Activated T-cell treated with anti-CD3 and anti-CD28 coated beads, Interleukin-2, amount 50 U/mL, for 1 hour (primary cell): ENCODE measurements around the gene TSPOAP1.

Experiments used
- DNase-seq: peaks from one replicate; pipeline ENCODE4 v3.0.0-alpha.2; 2020

Gene TSPOAP1

DNA sequence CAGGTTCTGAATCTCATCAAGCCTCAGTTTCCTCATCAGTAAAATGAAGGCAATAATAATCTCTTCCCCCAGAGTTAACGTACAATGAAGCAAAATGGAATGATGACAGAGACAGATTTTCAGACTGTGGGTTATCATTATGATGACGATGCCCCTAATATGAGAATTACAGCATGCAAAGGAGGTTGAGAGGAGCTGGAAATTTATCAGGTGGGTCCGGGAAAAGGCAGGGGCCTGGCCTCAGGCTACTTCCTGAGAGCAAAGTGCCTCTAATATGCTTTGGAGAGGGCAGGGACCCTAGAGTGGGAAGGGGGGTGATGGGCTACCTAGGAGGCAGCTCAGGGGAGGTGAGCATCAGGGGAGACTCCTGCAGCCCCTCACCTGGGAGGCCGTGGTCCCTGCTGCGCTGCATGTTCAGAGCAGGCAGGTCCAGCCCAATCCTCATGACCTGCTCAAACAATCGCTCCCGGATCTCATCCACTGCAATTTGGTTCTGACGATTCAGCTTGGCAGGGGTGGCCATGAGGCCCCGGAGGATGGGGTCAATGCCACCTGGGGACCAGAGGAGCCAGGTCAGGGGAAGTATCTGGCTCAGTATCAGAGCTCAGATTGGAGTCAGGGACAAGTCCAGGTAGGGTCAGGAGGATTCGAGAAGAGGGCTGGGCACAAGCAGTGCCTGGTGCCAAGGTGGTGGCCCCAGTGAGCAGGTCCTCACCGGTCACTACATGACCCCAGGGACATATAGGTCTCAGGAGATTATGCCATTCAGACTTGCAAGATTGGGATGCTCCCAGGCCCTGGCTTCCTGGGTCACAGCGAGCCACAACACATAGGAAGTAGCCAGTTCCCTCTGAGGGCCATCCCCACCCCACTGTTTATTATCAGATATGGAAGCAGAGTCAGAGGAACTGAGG lies 56.0 kb downstream of the TSPOAP1 start:
- DNase-seq, result no peak

DNA sequence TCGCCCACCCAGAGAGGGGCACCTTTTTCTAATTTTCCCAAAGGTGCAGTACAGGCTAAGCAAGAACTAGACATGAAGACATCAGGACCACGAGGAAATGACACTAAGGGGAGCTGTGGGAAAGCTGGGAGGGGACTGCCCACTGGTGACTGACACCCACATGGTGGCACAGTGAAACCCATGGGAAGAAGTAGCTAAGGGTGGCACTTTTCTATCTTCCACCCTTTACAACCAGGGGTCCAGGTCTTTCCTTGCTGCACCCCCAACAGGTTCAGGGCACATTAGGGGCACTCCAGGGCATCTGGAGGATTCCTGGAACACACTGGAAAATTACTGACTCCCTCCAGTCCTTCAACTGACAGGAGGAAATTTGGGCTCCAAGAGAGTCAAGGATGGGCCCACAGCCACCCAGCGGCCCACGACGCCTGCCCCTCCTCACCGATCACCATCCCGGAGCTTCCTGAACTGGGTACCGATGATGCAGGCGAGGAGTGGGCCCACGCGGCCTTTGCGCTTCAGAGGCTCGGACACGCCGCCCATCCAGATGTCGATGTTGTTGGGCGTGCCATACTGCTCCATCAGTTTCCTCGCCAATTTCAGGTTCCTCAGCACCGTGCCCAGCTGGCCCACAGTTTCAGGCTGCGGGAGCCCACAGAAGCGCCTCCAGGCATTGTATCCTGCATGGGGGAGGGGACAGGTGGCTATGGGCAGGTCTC lies 57.2 kb downstream of the TSPOAP1 start:
- no peak for DNase-seq

DNA sequence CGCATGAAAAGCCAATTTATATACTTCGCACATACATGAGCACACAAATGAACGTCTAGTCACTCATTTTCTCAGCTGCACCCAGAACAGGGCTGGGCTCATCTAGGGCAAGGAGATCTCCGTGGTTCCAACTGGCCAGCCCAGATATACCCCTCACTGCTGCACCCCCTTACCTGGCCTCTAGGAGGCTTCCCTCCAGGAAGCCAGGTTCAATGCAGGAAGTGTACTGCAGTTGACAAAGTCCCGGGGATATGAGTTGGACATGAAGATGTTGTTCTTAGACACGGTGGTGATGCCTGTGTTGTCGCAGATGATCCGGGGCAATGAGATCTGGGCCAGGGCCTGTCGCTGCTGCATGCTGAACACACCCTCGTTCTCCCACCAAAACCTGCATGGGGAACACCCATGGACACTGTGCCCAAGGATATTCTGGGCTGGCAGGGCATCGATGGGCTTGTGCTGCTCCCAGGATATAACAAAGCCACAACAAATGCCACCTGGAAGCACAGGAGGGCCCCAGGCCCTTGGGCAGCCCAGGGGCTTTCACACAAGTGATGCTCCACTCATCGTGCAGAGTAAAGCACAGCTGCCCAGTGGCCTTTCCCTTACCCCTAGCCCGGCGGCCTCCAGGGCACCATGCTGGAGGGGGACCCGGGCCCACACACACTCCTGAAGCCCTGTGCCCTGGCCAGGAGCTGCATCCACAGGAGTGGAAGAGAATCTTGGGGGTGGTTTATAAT lies 57.9 kb downstream of the TSPOAP1 start:
- no peak for DNase-seq

GRCh38 chr17:58269557-58270291 lies 58.9 kb downstream of the TSPOAP1 start:
- no peak for DNase-seq

DNA sequence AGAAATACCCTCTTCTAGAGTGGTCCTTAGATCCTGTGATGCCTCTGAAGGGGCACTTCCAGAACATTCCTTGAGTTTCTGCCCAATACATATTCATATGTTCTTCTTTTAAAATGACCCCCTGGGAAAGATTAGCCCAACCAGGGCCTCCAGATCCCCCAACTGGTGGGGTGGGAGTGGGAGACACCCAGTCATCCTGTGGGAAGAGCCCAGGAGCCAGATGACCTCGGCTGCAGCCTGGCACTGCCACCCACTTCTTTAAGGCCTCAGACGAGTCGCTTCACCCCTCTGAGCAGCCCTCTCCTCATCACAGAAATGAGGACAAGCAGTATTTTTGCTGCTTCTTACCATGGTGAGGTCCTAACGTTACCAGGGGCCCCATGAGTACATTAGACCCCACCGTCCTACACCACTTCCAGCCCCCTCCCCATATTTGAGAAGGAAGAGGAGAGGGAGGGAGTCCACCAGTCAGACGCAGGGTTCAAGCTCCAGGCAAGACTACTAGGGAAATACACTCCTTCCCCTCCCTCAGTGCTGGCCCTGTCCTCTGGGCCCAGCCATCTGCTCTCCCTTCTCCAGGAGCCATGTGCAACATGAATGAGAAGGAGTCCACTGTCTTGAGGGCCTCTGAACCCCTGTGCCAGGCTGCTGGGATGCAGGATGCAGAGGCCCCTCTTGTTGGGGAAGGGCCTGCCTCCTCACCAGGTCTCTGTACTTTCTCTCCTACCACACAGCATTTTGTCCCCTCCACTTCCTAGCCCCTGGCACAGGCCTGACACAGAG lies 59.6 kb downstream of the TSPOAP1 start:
- no peak for DNase-seq

DNA sequence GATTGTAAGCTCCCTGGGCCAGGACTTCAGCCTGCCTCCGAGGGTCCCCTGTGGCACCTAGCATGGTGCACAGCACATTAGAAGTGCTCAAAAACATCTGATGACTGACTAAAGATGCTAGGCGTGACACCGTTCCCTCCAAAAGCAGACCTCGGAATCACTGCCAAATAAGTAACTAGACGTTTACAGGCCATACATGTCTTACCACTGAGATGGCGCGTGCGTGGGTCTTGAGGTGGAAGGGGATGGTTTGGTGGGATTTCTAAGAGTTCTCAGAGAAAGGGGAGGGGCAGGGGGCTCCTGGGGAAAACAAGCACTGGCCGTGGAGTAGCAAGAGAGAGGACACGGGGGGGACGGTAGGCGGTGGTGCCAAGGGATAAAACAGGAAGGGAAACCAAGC lies 60.3 kb downstream of the TSPOAP1 start:
- DNase-seq, result no peak

- DNase-seq, result no peak
Measured at GRCh38 chr17:58267347-58268324, 61.0 kb downstream of the TSPOAP1 start.

GRCh38 chr17:58265902-58266875 lies 62.4 kb downstream of the TSPOAP1 start:
- DNase-seq, result no peak

GRCh38 chr17:58265271-58265670 lies 63.3 kb downstream of the TSPOAP1 start:
- DNase-seq, result no peak

DNA sequence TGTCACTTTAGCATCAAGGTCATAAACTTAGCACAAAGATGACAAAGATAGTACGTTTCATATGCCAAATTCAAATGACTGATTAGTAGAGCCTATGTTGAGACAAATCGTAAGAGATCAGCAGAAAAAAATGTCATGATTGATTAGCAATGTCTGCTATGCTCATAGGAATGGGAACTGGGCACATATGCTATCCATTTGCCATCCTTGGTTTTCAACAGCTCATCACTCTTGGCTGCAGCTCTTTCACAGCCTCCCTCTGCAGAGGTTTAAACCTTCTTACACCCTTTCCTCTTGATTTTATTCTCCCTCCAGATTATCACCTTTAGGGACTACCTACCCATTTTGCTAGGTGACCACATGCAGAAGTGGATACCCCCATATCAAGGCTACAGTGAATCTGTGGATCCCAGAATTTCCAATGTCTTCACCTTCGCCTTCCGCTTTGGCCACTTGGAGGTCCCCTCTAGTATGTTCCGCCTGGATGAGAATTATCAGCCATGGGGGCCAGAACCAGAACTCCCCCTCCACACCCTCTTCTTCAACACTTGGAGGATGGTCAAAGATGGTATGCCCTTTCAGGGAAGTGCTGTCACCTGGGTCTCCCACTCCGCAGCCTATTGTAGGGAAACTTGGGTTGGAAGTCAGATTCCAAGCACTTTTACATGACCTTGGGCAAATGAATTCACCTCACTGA lies 64.0 kb downstream of the TSPOAP1 start:
- DNase-seq, result no peak

- no peak for DNase-seq
Measured at GRCh38 chr17:58263773-58264172, 64.8 kb downstream of the TSPOAP1 start.

DNA sequence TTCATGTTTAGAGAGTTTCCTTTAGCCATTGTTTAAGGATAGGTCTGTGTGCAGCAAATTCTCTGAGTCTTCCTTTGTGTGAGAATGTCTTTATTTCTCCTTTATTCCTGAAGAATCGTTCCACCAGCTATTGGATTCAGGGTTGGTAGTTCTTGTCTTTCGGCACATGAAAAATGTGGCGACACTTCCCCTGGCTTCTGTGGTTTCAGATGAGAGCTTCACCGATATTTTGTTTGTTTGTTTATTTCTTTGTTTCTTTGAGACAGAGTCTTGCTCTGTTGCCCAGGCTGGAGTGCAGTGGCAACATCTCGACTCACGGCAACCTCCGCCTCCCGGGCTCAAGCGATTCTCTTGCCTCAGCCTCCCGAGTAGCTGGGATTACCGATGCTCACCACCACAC lies 66.4 kb downstream of the TSPOAP1 start:
- DNase-seq, result no peak

GRCh38 chr17:58254803-58255202 lies 73.8 kb downstream of the TSPOAP1 start:
- no peak for DNase-seq

DNA sequence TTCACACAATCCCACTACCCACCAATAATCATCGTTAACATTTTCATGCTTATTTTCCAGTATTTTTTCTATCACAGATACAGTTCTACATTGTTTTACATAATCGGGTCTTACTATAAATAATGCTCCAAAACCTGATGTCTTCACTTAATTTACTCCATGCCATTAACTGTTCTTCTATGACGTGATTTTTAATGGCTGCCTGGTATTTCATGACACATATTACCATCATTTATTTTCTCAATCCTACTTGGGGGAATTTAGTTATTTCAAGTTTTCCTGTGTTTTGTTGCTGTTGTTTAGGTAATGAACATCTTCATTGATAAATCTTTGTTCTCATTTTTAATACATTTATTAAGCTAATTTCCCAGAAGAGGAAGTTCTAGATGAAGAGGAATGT lies 75.5 kb downstream of the TSPOAP1 start:
- no peak for DNase-seq

- no peak for DNase-seq
Measured at GRCh38 chr17:58252141-58252540, 76.5 kb downstream of the TSPOAP1 start.
